Tibial nerve (tissue), 3 donors: Measurements from ENCODE around the gene CD300LD.

ENCODE experiments used
- CTCF ChIP-seq, 5 experiments: fragments of 200-600 bp in 3 of 5; fragments of 450-650 bp in 2 of 5; sonication (generic) in 3 of 5; IDR thresholded peaks; one replicate each; pipeline ENCODE4 v1.5.1; 2016 to 2019; ENCODE audit warnings: antibody characterized with exemption in 5 of 5, mild to moderate bottlenecking in 3 of 5, moderate library complexity in 2 of 5
- POLR2A ChIP-seq, 2 donors: fragments of 450-650 bp; IDR thresholded peaks; one replicate each; pipeline ENCODE4 v1.6.1; 2017; ENCODE audit warnings: antibody characterized with exemption in 2 of 2, mild to moderate bottlenecking in 2 of 2, moderate library complexity in 2 of 2

- TF ChIP-seq CTCF (IDR thresholded peaks at IDR 0.05): no peak
- TF ChIP-seq POLR2A (IDR thresholded peaks at IDR 0.05): no peak
Measured at GRCh38 chr17:74558882-74559519, 33.1 kb downstream of the CD300LD start.
